ENCODE measurements around the gene CCL25.

CCL25 gene

DNA sequence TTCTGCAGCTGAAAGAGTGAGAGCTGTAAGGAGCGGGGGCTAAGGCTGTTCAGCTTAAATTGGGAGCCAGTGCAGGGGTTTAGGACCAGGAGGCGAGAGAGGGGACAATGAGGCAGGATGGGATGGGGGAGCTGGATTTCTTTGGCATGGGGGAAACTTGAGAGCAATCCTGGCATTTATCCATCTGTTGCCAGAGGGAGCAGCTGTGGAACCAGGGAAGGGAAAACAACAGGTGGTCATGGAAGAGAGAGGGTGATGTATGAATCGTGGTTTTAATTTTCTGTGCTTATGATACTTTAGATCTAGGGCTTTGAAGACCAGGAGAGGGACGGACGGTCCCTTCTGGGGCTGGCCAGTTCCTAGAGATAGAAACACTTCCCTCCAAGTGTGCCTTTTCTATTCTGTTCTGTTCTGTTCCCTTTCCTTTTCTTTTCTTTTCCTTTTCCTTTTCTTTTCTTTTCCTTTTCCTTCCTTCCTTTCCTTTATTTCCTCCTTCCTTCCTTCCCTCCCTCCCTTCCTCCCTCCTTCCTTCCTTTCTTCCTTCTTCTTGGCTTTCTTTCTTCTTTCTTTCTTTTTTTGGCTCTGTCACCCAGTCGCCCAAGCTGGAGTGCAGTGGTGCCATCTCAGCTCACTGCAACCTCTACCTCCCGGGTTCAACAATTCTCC, 16.0 kb upstream of the CCL25 start:
- no peak overlapping the region for H3K27ac Mint-ChIP-seq
- no peaks in the 10 kb centered on the region for H3K9me3 Mint-ChIP-seq
- H3K4me1 Mint-ChIP-seq = no peaks in the 10 kb centered on the region
- peaks cover 32% of the 10 kb centered on the region for H3K27me3 Mint-ChIP-seq
- ATAC-seq (no peak), DNase-seq (no peak)
- no peak overlapping the region for H3K4me3 Mint-ChIP-seq

DNA sequence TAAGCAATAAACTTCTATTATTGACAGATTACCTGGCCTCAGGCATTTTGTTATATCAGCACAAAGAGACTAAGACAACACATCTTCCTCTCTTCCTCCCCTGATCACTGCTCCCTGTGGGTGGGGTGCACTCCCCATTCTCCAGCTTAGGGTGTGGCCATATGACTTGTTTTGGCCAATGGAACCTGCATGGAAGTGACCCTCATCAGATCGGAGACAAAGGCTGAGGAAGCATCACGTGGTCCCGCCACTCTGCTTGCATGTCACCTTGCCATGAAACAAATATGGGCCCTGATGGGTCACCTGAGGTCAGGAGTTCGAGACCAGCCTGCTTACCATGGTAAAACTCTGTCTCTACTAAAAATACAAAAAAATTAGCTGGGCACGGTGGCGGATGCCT, 13.7 kb upstream of the CCL25 start:
- Mint-ChIP-seq H3K27ac (no peak overlapping the region), H3K9me3 (no peaks in the 10 kb centered on the region), H3K4me1 (no peaks in the 10 kb centered on the region), H3K27me3 (peaks cover 31% of the 10 kb centered on the region), H3K4me3 (no peak overlapping the region)
- ATAC-seq (no peak), DNase-seq (no peak)

DNA sequence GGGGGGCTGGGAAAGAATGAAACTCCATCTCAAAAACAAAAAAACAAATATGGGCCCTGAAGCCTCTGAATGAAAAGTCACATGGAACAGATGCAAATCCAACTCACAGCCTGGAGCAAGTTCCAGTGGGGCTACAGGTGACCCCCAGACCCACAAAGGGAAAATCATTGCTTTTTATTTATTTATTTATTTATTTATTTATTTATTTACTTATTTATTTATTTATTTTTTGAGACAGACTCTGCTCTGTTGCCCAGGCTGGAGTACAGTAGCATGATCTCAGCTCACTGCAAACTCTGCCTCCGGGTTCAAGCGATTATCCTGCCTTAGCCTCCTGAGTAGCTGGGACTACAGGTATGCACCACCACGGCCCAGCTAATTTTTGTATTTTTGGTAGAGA, 13.3 kb upstream of the CCL25 start:
- Mint-ChIP-seq H3K4me3 (no peak overlapping the region), H3K27me3 (peaks cover 35% of the 10 kb centered on the region), H3K27ac (no peak overlapping the region), H3K4me1 (no peaks in the 10 kb centered on the region), H3K9me3 (no peaks in the 10 kb centered on the region)
- ATAC-seq = no peak
- DNase-seq = no peak

DNA sequence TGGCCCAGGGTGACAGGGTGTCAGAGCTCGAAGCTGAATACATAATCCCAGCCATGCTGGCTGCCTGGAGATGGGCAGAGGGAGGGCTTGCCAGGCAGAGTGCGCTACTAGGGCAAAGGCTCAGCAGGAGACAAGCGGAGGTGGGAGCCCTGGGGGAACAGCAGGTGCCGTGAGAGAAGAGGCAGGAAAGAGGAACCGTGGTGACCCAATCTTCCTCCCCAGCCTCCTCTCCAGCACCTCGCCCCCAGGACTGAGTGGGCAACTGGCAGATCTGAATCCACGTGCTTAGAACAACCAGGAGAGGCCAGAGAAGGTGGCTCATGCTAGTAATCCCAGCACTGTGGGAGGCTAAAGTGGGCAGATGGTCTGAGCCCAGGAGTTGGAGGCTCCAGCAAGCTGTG, 11.0 kb upstream of the CCL25 start:
- ATAC-seq = no peak
- no peaks in the 10 kb centered on the region for H3K9me3 Mint-ChIP-seq
- peak overlapping the region in 1 of 2 donors; percentile 78 for H3K27ac Mint-ChIP-seq
- H3K4me1 Mint-ChIP-seq = peaks cover under 1% of the 10 kb centered on the region
- H3K4me3 Mint-ChIP-seq = no peak overlapping the region
- no peak for DNase-seq
- H3K27me3 Mint-ChIP-seq = peaks cover 31% of the 10 kb centered on the region

DNA sequence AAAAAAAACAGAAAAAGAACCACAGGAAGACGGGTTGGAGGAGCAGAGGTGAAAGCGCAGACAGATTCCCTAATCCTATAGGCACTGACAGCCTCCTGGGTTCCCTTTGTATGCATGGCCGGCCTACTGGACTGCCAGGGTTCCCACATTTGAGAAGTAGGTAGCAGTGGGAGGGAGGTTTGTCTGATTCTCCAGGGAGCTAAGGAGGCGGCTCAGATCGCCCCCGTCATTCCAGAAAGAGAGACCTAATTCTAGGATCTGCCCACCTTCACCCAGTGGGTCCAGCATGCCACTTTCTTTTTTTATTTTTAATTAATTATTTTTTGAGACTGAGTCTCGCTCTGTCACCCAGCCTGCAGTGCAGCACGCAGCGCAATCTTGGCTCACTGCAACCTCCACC, 9.7 kb upstream of the CCL25 start:
- no peak overlapping the region for H3K27ac Mint-ChIP-seq
- H3K9me3 Mint-ChIP-seq = no peaks in the 10 kb centered on the region
- H3K4me3 Mint-ChIP-seq = no peak overlapping the region
- no peak for ATAC-seq
- H3K27me3 Mint-ChIP-seq = peaks cover 21% of the 10 kb centered on the region
- H3K4me1 Mint-ChIP-seq = peaks cover 7% of the 10 kb centered on the region
- DNase-seq = no peak

DNA sequence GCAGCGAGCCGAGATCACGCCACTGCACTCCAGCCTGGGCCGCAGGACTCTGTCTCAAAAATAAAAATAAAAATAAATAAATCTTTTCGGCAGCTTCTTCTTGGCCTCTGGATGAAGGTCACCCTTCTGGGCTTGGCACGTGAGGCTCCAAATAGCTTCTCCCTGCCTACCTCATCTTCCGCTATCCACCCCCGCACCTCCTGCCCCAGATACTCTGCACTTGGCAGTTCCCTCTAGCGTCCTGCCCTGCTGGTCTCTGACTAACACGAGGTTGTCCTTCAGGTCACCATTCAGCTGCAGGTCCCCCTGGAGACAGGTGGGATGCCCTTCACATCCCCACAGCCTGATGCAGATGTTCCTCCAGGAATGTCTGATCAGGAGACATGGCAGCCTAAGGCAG, 8.5 kb upstream of the CCL25 start:
- no peak overlapping the region for H3K27ac Mint-ChIP-seq
- ATAC-seq (no peak), DNase-seq (no peak)
- H3K4me1 Mint-ChIP-seq = peaks cover 7% of the 10 kb centered on the region
- H3K4me3 Mint-ChIP-seq = no peak overlapping the region
- no peaks in the 10 kb centered on the region for H3K9me3 Mint-ChIP-seq
- peaks cover 21% of the 10 kb centered on the region for H3K27me3 Mint-ChIP-seq

DNA sequence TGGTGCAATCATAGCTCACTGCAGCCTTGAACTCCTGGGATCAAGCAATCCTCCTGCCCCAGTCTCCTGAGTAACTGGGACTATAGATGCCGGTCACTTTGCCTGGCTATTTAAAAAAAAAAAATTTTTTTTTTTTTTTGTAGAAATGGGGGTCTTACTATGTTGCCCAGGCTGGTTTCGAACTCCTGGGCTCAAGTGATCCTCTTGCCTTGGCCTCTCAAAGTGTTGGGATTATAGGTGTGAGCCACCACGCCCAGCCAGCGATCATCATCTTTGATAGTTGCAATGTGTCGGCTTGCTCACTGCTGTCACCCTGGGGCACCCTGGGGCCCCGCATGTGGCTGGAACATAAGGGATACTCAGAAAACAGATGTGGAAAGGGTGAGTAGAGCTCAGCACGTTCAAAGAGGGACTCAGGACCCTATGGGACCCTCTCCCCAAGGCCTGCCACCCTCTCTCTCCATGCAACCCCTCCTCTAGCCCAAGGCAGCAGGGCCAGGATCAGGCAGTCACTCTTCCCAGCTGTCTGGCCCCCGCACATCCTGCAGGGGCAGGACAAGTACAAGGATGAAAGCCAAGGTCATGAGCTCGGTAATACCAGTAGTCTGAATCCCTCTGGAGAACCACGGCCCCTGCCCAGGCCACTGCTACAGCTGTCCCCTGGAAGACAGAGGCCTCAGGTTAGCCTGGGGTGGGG, 6.5 kb upstream of the CCL25 start:
- ATAC-seq = no peak
- peaks cover 18% of the 10 kb centered on the region for H3K27me3 Mint-ChIP-seq
- peaks cover 17% of the 10 kb centered on the region for H3K4me1 Mint-ChIP-seq
- no peak overlapping the region for H3K27ac Mint-ChIP-seq
- H3K9me3 Mint-ChIP-seq = no peaks in the 10 kb centered on the region
- no peak for DNase-seq
- H3K4me3 Mint-ChIP-seq = no peak overlapping the region

DNA sequence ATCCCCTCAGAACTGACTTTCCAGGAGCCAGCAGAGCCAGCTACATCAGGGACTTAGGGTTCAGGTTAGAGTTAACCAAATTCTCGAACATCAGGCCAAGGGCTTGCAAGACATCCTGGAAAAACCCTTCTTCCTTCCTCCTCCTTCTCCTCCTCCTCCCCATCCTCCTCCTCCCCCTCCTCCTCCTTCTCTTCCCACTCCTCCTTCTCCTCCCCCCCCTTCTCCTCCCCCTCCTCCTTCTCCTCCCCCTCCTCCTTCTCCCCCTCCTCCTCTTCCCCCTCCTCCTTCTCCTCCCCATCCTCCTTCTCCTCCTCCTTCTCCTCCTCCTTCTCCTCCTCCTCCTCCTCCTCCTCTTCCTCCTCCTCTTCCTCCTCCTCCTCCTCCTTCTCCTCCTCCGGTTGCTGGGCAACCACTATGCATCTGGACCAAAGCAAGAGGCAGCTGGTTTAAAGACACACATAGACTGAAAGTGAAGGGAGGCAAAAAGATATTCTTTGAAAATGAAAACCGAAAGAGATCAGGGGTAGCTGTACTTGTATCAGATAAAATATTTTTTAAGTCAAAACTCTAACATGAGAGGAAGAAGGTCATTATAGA, 5.9 kb upstream of the CCL25 start:
- no peak for DNase-seq
- Mint-ChIP-seq H3K4me1 (peaks cover 20% of the 10 kb centered on the region), H3K9me3 (no peaks in the 10 kb centered on the region), H3K27me3 (peaks cover 11% of the 10 kb centered on the region), H3K4me3 (no peak overlapping the region), H3K27ac (no peak overlapping the region)
- ATAC-seq = no peak

DNA sequence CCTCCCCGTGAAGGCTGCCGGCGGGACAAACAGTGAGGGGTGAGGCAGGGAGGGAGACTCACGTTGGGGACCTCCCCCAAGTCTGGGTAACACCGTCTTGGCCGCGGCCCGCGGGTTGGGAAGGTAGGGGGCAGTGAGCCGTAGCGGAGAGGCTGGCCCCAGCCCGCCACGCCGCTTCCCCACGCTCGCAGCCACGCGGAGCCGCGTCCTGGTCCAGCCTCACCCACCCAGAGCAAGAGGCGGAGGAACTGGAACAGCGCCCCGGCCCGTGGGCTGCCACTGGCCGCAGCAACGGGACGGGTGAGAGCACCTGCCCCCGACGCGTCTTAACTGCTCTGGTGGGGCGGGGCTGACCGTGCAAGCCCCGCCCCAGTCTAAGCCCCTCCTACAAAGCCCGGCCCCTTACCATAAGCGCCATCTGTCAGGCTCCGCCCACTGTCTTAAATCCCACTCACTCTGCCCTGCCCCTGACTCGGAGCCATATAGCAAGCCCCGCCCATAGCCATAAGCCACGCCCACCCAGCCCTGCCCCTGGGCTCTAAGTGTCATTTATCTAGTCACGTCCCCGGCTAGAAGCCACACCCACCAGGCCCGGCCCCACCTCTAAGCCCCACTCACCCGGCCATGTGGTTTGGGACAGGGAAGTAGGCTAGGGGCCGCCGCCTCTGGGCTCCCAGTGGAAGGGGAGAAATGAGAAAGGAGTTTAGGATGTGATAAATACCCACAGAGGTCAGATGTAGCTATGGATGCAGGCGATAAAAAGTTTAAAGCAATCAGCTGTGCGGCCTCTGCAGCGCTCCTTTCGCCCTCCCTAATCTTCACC, 2.1 kb upstream of the CCL25 start:
- Mint-ChIP-seq H3K9me3 (no peaks in the 10 kb centered on the region), H3K27ac (peak overlapping the region in 1 of 2 donors; percentile 25), H3K4me1 (peaks cover 38% of the 10 kb centered on the region), H3K4me3 (peak overlapping the region; percentile 63 to 79), H3K27me3 (no peaks in the 10 kb centered on the region)
- DNase-seq (peak; percentile 88 to 90), ATAC-seq (peak; percentile 88)

DNA sequence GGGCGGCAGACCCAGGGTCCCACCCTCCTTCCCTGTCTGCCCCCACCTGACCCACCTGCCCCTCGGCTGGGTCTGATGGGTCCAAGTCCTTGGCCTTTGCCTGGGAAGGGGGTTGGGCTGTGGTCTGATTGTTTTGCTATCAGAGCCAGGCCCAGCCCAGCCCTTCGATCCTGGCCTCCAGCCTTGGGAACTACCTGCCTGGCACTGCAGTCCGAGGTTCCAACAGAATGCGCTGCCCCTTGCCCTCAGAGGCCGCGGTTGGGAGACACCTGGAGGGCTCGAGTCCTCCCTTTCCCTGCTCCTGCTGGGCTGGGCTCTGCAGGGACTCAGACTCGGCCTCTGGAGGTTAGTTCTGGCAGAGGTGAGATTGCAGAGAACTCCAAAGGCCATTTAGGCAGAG, 1.6 kb downstream of the CCL25 start:
- H3K4me1 Mint-ChIP-seq = peaks cover 31% of the 10 kb centered on the region
- DNase-seq (no peak), ATAC-seq (no peak)
- no peak overlapping the region for H3K27ac Mint-ChIP-seq
- no peak overlapping the region for H3K4me3 Mint-ChIP-seq
- no peaks in the 10 kb centered on the region for H3K9me3 Mint-ChIP-seq
- H3K27me3 Mint-ChIP-seq = no peaks in the 10 kb centered on the region

DNA sequence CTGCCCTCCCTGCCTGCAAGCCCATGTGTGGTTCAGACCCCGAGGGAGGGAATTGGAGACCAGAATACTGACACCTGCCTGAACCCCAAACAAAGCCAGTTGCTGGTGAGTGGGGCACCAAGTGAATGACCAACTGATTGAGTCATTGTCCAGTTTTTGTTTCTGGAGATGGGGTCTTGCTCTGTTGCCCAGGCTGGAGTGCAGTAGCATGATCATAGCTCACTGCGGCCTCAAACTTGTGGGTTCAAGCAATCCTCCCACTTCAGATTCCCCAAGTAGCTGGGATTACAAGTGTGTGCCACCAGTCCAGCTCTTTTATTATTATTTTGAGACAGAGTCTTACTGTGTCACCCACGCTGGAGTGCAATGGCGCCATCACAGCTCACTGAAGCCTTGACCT, 4.0 kb downstream of the CCL25 start:
- Mint-ChIP-seq H3K4me1 (peaks cover 19% of the 10 kb centered on the region), H3K27me3 (no peaks in the 10 kb centered on the region), H3K4me3 (no peak overlapping the region), H3K27ac (no peak overlapping the region), H3K9me3 (no peaks in the 10 kb centered on the region)
- ATAC-seq (no peak), DNase-seq (no peak)

DNA sequence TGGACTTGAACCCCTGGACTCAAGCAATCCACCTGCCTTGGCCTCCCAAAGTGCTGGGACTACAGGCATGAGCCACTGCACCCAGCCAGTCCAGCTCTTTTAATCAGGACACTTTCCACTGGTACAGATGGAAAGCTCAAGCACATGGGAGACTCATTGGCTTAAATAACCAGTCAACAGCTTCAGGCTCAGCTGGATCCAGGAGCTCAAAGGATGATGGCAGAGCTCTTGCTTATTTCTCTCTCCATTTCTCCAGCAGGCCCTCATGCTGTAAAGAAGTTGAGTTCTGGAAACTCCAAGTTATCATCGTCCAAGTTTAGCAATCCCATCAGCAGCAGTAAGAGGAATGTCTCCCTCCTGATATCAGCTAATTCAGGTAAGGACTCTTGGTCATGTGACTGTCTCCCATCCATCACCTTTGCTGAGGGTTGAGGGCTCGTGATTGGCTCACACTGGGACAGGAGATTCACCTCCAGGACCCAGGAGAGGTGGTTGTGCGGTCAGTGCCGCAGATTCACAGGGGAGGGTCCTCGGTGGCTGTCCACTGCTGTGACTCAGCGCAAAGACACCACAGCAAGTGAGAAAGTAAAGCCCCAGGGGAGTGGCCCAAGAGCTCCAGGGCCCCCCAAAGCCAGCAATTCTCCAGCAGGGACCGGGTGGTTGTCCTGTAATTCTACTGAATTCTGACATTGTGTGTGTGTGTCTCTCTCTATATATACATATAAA, 5.1 kb downstream of the CCL25 start:
- DNase-seq (no peak), ATAC-seq (no peak)
- Mint-ChIP-seq H3K9me3 (no peaks in the 10 kb centered on the region), H3K27me3 (no peaks in the 10 kb centered on the region), H3K4me1 (peaks cover 7% of the 10 kb centered on the region), H3K27ac (no peak overlapping the region), H3K4me3 (no peak overlapping the region)

DNA sequence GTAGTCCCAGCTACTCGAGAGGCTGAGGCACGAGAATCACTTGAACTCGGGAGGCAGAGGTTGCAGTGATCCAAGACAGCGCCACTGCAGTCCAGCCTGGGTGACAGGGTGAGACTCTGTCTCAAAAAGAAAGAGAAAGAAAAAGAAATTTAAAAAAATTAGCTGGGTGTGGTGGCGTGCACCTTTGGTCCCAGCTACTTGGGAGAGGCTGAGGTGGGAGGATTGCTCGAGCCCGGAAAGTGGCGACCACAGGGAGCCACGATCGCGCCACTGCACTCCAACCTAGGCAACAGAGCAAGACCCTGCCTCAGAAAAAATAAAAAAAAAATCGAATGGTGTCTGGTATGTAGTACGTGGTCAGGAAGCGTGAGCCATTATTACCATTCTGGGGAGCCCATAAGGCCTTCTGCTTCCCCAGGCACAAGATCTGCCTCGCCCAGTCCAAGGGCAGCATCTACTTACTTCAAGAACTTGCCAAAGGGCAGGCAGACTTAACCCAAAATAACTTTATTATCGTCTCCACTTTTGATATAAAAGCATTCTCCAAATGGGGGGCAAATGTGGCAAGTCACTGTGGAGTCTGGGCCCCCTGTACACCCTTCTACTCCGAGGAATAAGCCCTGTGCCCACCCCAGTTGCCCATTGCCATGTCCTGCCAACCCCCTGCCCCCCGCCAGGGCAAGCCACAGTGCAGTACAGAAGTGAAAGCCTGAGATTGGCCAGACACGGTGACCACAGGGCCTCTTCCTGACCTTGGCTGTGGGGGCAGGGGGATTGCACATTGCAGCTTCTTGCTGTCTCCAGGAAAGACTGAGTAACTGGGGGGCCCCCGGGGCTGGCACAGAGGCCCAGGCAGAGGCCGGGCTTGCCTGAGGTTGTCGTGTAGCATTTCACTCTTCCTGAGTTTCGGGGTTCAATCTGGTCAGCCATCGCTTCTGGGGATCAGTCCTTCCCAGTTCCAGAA, 12.6 kb downstream of the CCL25 start:
- Mint-ChIP-seq H3K27me3 (no peaks in the 10 kb centered on the region), H3K9me3 (peaks cover 13 to 14% of the 10 kb centered on the region in 2 donors), H3K4me3 (no peak overlapping the region), H3K4me1 (peaks cover 18% of the 10 kb centered on the region), H3K27ac (peak overlapping the region in 1 of 2 donors; percentile 41)
- ATAC-seq = peak; percentile 60
- DNase-seq = peak in 1 of 2 donors; percentile 33

DNA sequence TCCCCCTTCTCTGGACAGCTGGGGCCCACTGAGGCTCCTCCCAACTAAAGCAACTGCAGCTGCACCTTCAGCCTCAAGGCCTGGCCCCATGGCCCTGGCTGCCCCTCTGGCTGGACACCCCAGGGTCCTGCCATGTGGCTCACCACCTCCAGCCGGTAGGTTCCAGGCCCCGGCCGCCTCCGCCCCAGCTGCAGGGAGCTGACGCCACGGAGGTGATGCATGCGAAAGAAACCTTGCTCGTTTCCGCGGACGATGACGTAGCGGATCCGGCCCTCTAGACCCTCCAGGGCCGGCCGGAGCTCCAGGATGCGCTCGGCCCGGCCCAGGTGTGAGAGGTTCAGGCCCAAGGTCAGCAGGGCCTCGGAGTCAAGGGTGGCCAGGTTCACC, 13.3 kb downstream of the CCL25 start:
- ATAC-seq = no peak
- H3K27me3 Mint-ChIP-seq = no peaks in the 10 kb centered on the region
- no peak overlapping the region for H3K27ac Mint-ChIP-seq
- H3K4me1 Mint-ChIP-seq = peaks cover 18% of the 10 kb centered on the region
- peaks cover 16 to 18% of the 10 kb centered on the region in 2 donors for H3K9me3 Mint-ChIP-seq
- DNase-seq = no peak
- H3K4me3 Mint-ChIP-seq = no peak overlapping the region

Data from stimulated activated naive CD8-positive, alpha-beta T cell treated with anti-CD3 and anti-CD28 coated beads, Interleukin-15, amount 100 ng/mL, for 72 hours (primary cell).